HL-60 (cell line): Measurements from ENCODE around the gene PPP1R16B.

Experiments
- DNase-seq, 2 experiments: peaks; one replicate each; pipeline ENCODE4 v3.0.0-alpha.2; 2010 to 2020; ENCODE audit warnings: low read depth in 1 of 2, low spot score in 1 of 2
- H3K27ac ChIP-seq: fragments of 250-450 bp; sonication (Bioruptor Pico); replicated peaks from 2 replicates; pipeline ENCODE4 v1.5.1; 2020; ENCODE audit warnings: mild to moderate bottlenecking, moderate library complexity
- H3K27me3 ChIP-seq: fragments of 250-450 bp; sonication (Bioruptor Pico); 2 replicates; pipeline ENCODE4 v1.5.1; 2021; ENCODE audit warnings: mild to moderate bottlenecking, moderate library complexity; ENCODE audit not compliant: insufficient read depth, poor library complexity, severe bottlenecking
- H3K4me3 ChIP-seq: replicated peaks from 2 replicates; pipeline ENCODE4 v1.5.1; 2011; ENCODE audit warnings: mild to moderate bottlenecking, control low read depth, low read length; ENCODE audit not compliant: insufficient read depth
- GABPA ChIP-seq: IDR thresholded peaks from 2 replicates; pipeline ENCODE4 v1.6.1; 2012; ENCODE audit warnings: low read depth
- POLR2AphosphoS5 ChIP-seq: IDR thresholded peaks from 2 replicates; pipeline ENCODE4 v1.6.1; 2012; ENCODE audit warnings: low read depth
- REST ChIP-seq: IDR thresholded peaks from 2 replicates; pipeline ENCODE4 v1.6.1; 2012; ENCODE audit warnings: low read depth; ENCODE audit not compliant: insufficient replicate concordance
- SPI1 ChIP-seq: IDR thresholded peaks from 2 replicates; pipeline ENCODE4 v1.6.1; 2012; ENCODE audit warnings: low read depth, mild to moderate bottlenecking, borderline replicate concordance
- TF ChIP-seq, protein P1 (sequence below): IDR thresholded peaks from one replicate; pipeline ENCODE4 v1.5.1; 2011; ENCODE audit warnings: low read length, control low read depth, inconsistent platforms; ENCODE audit not compliant: insufficient read depth

Gene PPP1R16B

GRCh38 chr20:38855356-38855755 lies 49.9 kb downstream of the PPP1R16B start:
- no peak for DNase-seq
- H3K4me3 ChIP-seq, result no peak overlapping the region
- TF ChIP-seq, protein P1, sequence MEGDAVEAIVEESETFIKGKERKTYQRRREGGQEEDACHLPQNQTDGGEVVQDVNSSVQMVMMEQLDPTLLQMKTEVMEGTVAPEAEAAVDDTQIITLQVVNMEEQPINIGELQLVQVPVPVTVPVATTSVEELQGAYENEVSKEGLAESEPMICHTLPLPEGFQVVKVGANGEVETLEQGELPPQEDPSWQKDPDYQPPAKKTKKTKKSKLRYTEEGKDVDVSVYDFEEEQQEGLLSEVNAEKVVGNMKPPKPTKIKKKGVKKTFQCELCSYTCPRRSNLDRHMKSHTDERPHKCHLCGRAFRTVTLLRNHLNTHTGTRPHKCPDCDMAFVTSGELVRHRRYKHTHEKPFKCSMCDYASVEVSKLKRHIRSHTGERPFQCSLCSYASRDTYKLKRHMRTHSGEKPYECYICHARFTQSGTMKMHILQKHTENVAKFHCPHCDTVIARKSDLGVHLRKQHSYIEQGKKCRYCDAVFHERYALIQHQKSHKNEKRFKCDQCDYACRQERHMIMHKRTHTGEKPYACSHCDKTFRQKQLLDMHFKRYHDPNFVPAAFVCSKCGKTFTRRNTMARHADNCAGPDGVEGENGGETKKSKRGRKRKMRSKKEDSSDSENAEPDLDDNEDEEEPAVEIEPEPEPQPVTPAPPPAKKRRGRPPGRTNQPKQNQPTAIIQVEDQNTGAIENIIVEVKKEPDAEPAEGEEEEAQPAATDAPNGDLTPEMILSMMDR, result no peak
- TF ChIP-seq SPI1 (no peak), GABPA (no peak), POLR2AphosphoS5 (no peak), REST (no peak)
- H3K27me3 ChIP-seq, result no peaks in the 10 kb centered on the region
- H3K27ac ChIP-seq, result no peak overlapping the region

- TF ChIP-seq REST (no peak), GABPA (no peak), POLR2AphosphoS5 (no peak), SPI1 (no peak)
- TF ChIP-seq, protein P1, result no peak
- DNase-seq, result no peak
- Histone ChIP-seq H3K27ac (no peak overlapping the region), H3K4me3 (no peak overlapping the region), H3K27me3 (no peaks in the 10 kb centered on the region)
These were observed 51.1 kb downstream of the PPP1R16B start for GRCh38 chr20:38856570-38856969.

GRCh38 chr20:38857703-38858102 lies 52.2 kb downstream of the PPP1R16B start:
- no peak overlapping the region for H3K27ac ChIP-seq
- H3K27me3 ChIP-seq, result no peaks in the 10 kb centered on the region
- no peak overlapping the region for H3K4me3 ChIP-seq
- no peak for TF ChIP-seq REST
- TF ChIP-seq, protein P1, result no peak
- no peak for TF ChIP-seq GABPA
- no peak for TF ChIP-seq POLR2AphosphoS5
- TF ChIP-seq SPI1, result no peak
- no peak for DNase-seq
